Activated CD8-positive, alpha-beta memory T cell treated with anti-CD3 and anti-CD28 coated beads, Interleukin-2, amount 50 U/mL, for 4 hours (primary cell): ENCODE results near the gene ANP32D.
"Not testable (repeated sequence)": the region's sequence is repeated elsewhere in the genome, so short reads cannot be mapped to it uniquely, and the experiment has no call there.

Experiments
- DNase-seq: peaks from one replicate; pipeline ENCODE4 v3.0.0-alpha.2; 2020

Gene ANP32D

GRCh38 chr12:48472259-48472658 lies at the start of gene ANP32D:
TSS of gene ANP32D (plus strand) at chr12:48472559. CDS start at chr12:48472665, 106 bp downstream.
- no peak for DNase-seq

GRCh38 chr12:48423171-48423570 lies 49.2 kb upstream of the ANP32D start:
- no peak for DNase-seq

GRCh38 chr12:48424644-48425043 lies 47.7 kb upstream of the ANP32D start:
- DNase-seq = no peak

GRCh38 chr12:48434016-48434415 lies 38.3 kb upstream of the ANP32D start:
- DNase-seq = not testable (repeated sequence)

GRCh38 chr12:48441069-48441468 lies 31.3 kb upstream of the ANP32D start:
- no peak for DNase-seq

- DNase-seq = no peak
Observed at GRCh38 chr12:48442179-48442847, 30.0 kb upstream of the ANP32D start.

GRCh38 chr12:48445538-48445937 lies 26.8 kb upstream of the ANP32D start:
- DNase-seq = no peak

- DNase-seq = no peak
Observed at GRCh38 chr12:48446161-48446776, 26.1 kb upstream of the ANP32D start.

- DNase-seq = no peak
Observed at GRCh38 chr12:48447755-48448154, 24.6 kb upstream of the ANP32D start.

- DNase-seq = no peak
Observed at GRCh38 chr12:48451372-48451771, 21.0 kb upstream of the ANP32D start.

GRCh38 chr12:48452961-48453360 lies 19.4 kb upstream of the ANP32D start:
- not testable (repeated sequence) for DNase-seq

GRCh38 chr12:48454667-48455066 lies 17.7 kb upstream of the ANP32D start:
- DNase-seq = no peak

GRCh38 chr12:48455116-48455515 lies 17.2 kb upstream of the ANP32D start:
- no peak for DNase-seq

- no peak for DNase-seq
Observed at GRCh38 chr12:48459259-48459658, 13.1 kb upstream of the ANP32D start.

- DNase-seq = not testable (repeated sequence)
Observed at GRCh38 chr12:48469027-48469426, 3.3 kb upstream of the ANP32D start.

- DNase-seq = no peak
Observed at GRCh38 chr12:48473061-48473460, 702 bp downstream of the ANP32D start.

- not testable (repeated sequence) for DNase-seq
Observed at GRCh38 chr12:48474497-48474896, 2.1 kb downstream of the ANP32D start.

GRCh38 chr12:48482198-48482597 lies 9.8 kb downstream of the ANP32D start, which contains the start of gene C12orf54:
TSS of gene C12orf54 (plus strand) at chr12:48482498. CDS start at chr12:48483297, 799 bp downstream.
- no peak for DNase-seq

GRCh38 chr12:48482930-48483329 lies 10.6 kb downstream of the ANP32D start:
- no peak for DNase-seq

- DNase-seq = no peak
Observed at GRCh38 chr12:48486261-48486660, 13.9 kb downstream of the ANP32D start.

- DNase-seq = no peak
Observed at GRCh38 chr12:48486679-48487078, 14.3 kb downstream of the ANP32D start.

GRCh38 chr12:48489012-48489411 lies 16.7 kb downstream of the ANP32D start:
- no peak for DNase-seq

- DNase-seq = not testable (repeated sequence)
Observed at GRCh38 chr12:48489456-48489855, 17.1 kb downstream of the ANP32D start.

GRCh38 chr12:48500281-48500680 lies 27.9 kb downstream of the ANP32D start:
- not testable (repeated sequence) for DNase-seq

- DNase-seq = not testable (repeated sequence)
Observed at GRCh38 chr12:48506836-48507235, 34.5 kb downstream of the ANP32D start.
